Astrocyte (in vitro differentiated cells and primary cell): ENCODE data around the gene HLA-DRA. TPM values are rescaled to one million over a fixed set of nuclear protein-coding genes. Genes with fewer than 3 reads are reported as not detected.
"Not testable (repeated sequence)": the region's sequence is repeated elsewhere in the genome, so short reads cannot be mapped to it uniquely, and the experiment has no call there.

Experiments used
- DNase-seq: peaks from one replicate; pipeline ENCODE4 v3.0.0-alpha.2; 2010; ENCODE audit warnings: low read depth
- FAIRE-seq: peaks from 2 replicates; lab custom pipeline; 2011; peaks lifted over from hg19 to GRCh38; lab: Jason Lieb, UNC
- H2AFZ ChIP-seq: 2 replicates; pipeline ENCODE4 v1.6.0; 2012; ENCODE audit warnings: low read depth, low read length, inconsistent platforms
- H3K27ac ChIP-seq: 2 replicates; pipeline ENCODE4 v1.5.1; 2011; ENCODE audit warnings: low read depth, low read length, inconsistent platforms
- H3K27me3 ChIP-seq: 2 replicates; pipeline ENCODE4 v1.6.0; 2011; ENCODE audit warnings: low read length, inconsistent platforms; ENCODE audit not compliant: insufficient read depth
- H3K36me3 ChIP-seq: 2 replicates; pipeline ENCODE4 v1.5.1; 2011; ENCODE audit warnings: low read length, inconsistent platforms; ENCODE audit not compliant: insufficient read depth
- H3K4me1 ChIP-seq: 2 replicates; pipeline ENCODE4 v1.5.1; 2011; ENCODE audit warnings: low read length, inconsistent platforms; ENCODE audit not compliant: insufficient read depth
- H3K4me2 ChIP-seq: 2 replicates; pipeline ENCODE4 v1.6.0; 2012; ENCODE audit warnings: low read length, inconsistent platforms
- H3K4me3 ChIP-seq: 2 replicates; pipeline ENCODE4 v1.5.1; 2011; ENCODE audit warnings: low read depth, mild to moderate bottlenecking, low read length, inconsistent platforms; ENCODE audit not compliant: insufficient read depth
- H3K79me2 ChIP-seq: 2 replicates; pipeline ENCODE4 v1.6.0; 2012; ENCODE audit warnings: mild to moderate bottlenecking, low read length, inconsistent platforms; ENCODE audit not compliant: insufficient read depth
- H3K9ac ChIP-seq: 2 replicates; pipeline ENCODE4 v1.6.0; 2012; ENCODE audit warnings: mild to moderate bottlenecking, low read length, inconsistent platforms
- H3K9me3 ChIP-seq: 2 replicates; pipeline ENCODE4 v1.5.1; 2012; ENCODE audit warnings: low read depth, mild to moderate bottlenecking, low read length, inconsistent platforms; ENCODE audit not compliant: insufficient read depth
- H4K20me1 ChIP-seq: 2 replicates; pipeline ENCODE4 v1.6.0; 2012; ENCODE audit warnings: low read length, inconsistent platforms; ENCODE audit not compliant: insufficient read depth
- H3K27ac Mint-ChIP-seq: one replicate; pipeline ENCODE4 v1.8.0; 2021; ENCODE audit warnings: mild to moderate bottlenecking, mixed read lengths; ENCODE audit not compliant: unreplicated experiment
- H3K27me3 Mint-ChIP-seq: one replicate; pipeline ENCODE4 v1.8.0; 2021; ENCODE audit warnings: low read depth, mixed read lengths; ENCODE audit not compliant: unreplicated experiment
- H3K36me3 Mint-ChIP-seq: one replicate; pipeline ENCODE4 v1.8.0; 2021; ENCODE audit warnings: low read depth, mixed read lengths; ENCODE audit not compliant: unreplicated experiment
- H3K4me1 Mint-ChIP-seq: one replicate; pipeline ENCODE4 v1.8.0; 2021; ENCODE audit warnings: low read depth, mixed read lengths; ENCODE audit not compliant: unreplicated experiment
- H3K4me3 Mint-ChIP-seq: one replicate; pipeline ENCODE4 v1.8.0; 2021; ENCODE audit warnings: mild to moderate bottlenecking, moderate library complexity, mixed read lengths; ENCODE audit not compliant: unreplicated experiment
- H3K9me3 Mint-ChIP-seq: one replicate; pipeline ENCODE4 v1.8.0; 2021; ENCODE audit warnings: mild to moderate bottlenecking, mixed read lengths; ENCODE audit not compliant: unreplicated experiment
- EZH2 ChIP-seq: IDR thresholded peaks from 2 replicates; pipeline ENCODE4 v1.6.1; 2012; ENCODE audit warnings: mild to moderate bottlenecking, low read length, inconsistent platforms; ENCODE audit not compliant: insufficient read depth
- total RNA-seq: library from RNA; stranded (reverse); gene quantifications from 2 replicates; pipeline ENCODE4 v1.2.1, GENCODE V29; 2021
- TF ChIP-seq, protein P1 (sequence below): IDR thresholded peaks from 2 replicates; pipeline ENCODE4 v1.5.1; 2011; ENCODE audit warnings: low read depth, mild to moderate bottlenecking, inconsistent platforms, low read length, moderate library complexity; ENCODE audit not compliant: insufficient read depth

Gene HLA-DRA
- total RNA-seq, 1 donor from 2014 or later: not detected

DNA sequence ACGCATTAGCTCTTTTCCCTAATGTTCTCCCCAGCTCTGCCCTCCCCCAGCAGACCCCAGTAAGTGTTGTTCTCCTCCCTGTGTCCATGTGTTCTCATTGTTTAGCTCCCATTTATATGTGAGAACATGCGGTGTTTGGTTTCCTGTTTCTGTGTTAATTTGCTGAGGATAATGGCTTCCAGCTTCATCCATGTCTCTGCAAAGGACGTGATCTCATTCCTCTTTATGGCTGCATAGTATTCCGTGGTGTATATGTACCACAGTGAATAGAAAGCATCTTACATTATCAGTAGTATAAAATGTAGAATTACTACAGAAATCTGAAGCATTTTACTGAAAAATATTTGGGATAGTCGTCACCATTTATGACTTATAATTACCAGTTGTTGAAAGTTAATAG, 21.8 kb downstream of the HLA-DRA start:
- H3K4me2 ChIP-seq: no peak overlapping the region
- H3K27me3 ChIP-seq: no peaks in the 10 kb centered on the region
- H3K36me3 ChIP-seq: no peaks in the 10 kb centered on the region
- no peak overlapping the region for H3K4me3 ChIP-seq
- FAIRE-seq: no peak
- H3K4me1 ChIP-seq: no peaks in the 10 kb centered on the region
- TF ChIP-seq, protein P1, sequence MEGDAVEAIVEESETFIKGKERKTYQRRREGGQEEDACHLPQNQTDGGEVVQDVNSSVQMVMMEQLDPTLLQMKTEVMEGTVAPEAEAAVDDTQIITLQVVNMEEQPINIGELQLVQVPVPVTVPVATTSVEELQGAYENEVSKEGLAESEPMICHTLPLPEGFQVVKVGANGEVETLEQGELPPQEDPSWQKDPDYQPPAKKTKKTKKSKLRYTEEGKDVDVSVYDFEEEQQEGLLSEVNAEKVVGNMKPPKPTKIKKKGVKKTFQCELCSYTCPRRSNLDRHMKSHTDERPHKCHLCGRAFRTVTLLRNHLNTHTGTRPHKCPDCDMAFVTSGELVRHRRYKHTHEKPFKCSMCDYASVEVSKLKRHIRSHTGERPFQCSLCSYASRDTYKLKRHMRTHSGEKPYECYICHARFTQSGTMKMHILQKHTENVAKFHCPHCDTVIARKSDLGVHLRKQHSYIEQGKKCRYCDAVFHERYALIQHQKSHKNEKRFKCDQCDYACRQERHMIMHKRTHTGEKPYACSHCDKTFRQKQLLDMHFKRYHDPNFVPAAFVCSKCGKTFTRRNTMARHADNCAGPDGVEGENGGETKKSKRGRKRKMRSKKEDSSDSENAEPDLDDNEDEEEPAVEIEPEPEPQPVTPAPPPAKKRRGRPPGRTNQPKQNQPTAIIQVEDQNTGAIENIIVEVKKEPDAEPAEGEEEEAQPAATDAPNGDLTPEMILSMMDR: no peak
- no peak for TF ChIP-seq EZH2
- DNase-seq: no peak
- no peak overlapping the region for H3K4me3 Mint-ChIP-seq
- H3K9me3 ChIP-seq: no peaks in the 10 kb centered on the region
- no peak overlapping the region for H3K27ac ChIP-seq
- H3K9me3 Mint-ChIP-seq: peaks cover 3% of the 10 kb centered on the region
- H4K20me1 ChIP-seq: no peaks in the 10 kb centered on the region
- H3K27me3 Mint-ChIP-seq: peaks cover 2% of the 10 kb centered on the region
- H3K9ac ChIP-seq: no peak overlapping the region
- H3K36me3 Mint-ChIP-seq: no peaks in the 10 kb centered on the region
- H3K4me1 Mint-ChIP-seq: no peaks in the 10 kb centered on the region
- H3K27ac Mint-ChIP-seq: no peak overlapping the region
- H2AFZ ChIP-seq: no peak overlapping the region
- no peaks in the 10 kb centered on the region for H3K79me2 ChIP-seq

DNA sequence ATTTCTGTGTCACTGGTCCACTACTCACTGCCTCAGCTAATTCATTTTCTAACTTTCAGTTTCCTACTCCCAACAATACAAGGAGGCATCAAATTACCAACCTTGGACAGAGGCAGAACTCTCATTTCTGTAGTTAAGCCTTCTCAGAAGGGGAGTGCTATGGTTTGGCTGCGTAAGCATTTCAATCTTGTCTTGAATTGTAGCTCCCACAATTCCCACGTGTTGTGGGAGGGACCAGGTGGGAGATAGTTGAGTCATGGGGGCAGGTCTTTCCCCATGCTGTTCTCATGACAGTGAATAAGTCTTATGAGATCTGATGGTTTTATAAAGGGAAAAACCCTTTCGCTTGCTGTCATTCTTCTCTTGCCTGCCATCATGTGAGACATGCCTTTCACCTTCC, 22.9 kb downstream of the HLA-DRA start:
- H3K9me3 ChIP-seq: no peaks in the 10 kb centered on the region
- Mint-ChIP-seq H3K4me1 (no peaks in the 10 kb centered on the region), H3K9me3 (peaks cover 3% of the 10 kb centered on the region), H3K27ac (no peak overlapping the region), H3K4me3 (no peak overlapping the region), H3K27me3 (no peaks in the 10 kb centered on the region), H3K36me3 (no peaks in the 10 kb centered on the region)
- H2AFZ ChIP-seq: no peak overlapping the region
- TF ChIP-seq, protein P1: no peak
- TF ChIP-seq EZH2: no peak
- H3K9ac ChIP-seq: no peak overlapping the region
- DNase-seq: no peak
- no peak for FAIRE-seq
- H3K27ac ChIP-seq: no peak overlapping the region
- H3K79me2 ChIP-seq: no peaks in the 10 kb centered on the region
- H3K4me2 ChIP-seq: no peak overlapping the region
- no peaks in the 10 kb centered on the region for H3K27me3 ChIP-seq
- H3K36me3 ChIP-seq: no peaks in the 10 kb centered on the region
- H3K4me3 ChIP-seq: no peak overlapping the region
- H3K4me1 ChIP-seq: no peaks in the 10 kb centered on the region
- no peaks in the 10 kb centered on the region for H4K20me1 ChIP-seq

GRCh38 chr6:32467743-32468503, 28.2 kb downstream of the HLA-DRA start:
- not testable (repeated sequence) for H3K4me3 Mint-ChIP-seq, H3K9me3 ChIP-seq, H4K20me1 ChIP-seq, H3K4me1 Mint-ChIP-seq, DNase-seq, H3K27ac ChIP-seq, H3K27me3 Mint-ChIP-seq, H3K4me3 ChIP-seq, H3K9me3 Mint-ChIP-seq, H3K4me1 ChIP-seq, H3K27me3 ChIP-seq, H3K36me3 Mint-ChIP-seq, H3K79me2 ChIP-seq, H3K27ac Mint-ChIP-seq, H3K4me2 ChIP-seq, H3K9ac ChIP-seq, H2AFZ ChIP-seq, H3K36me3 ChIP-seq, FAIRE-seq
